Medulla oblongata (tissue), 1 donor: ENCODE data around the gene TBC1D22A.

Experiments
- DNase-seq: peaks from one replicate; pipeline ENCODE4 v3.0.0-alpha.2; 2015; ENCODE audit errors: extremely low spot score

The TBC1D22A gene

DNA sequence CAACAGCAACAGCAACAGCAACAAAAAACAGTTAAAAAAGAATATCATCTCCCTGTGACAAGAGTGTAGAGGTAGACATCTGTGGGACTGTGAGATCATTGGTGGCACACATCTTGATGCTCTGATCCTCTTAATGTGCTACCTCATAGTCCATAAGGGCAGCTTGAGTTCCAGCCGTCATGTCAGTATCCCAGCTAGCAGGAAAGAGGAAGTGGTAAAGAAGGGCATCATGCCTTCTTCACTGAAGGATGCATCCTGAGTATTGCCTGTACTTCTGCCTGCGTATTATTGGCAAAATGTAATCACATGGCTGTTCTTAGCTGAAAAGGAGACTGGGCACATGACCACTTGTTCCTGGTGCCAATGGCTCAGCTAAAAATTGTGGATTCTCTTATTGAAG, 314.3 kb downstream of the TBC1D22A start:
- no peak for DNase-seq

DNA sequence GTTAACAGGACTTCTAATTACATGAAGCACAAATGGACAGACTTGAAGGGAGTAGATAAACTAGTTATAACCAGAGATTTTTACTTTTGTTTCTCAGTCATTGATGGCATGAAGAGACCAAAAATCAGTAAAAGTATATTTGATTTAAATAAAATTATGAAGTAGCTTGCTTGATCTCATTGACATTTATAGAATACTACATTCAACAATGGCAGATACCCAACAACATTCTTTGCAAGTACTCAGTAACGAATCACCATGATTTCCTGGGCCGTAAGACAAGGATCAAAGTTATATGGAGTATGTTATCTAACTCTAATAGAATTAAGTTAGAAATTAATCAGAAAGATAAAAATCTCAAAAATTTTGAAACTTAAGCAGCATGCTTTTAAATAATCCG, 317.6 kb downstream of the TBC1D22A start:
- no peak for DNase-seq

DNA sequence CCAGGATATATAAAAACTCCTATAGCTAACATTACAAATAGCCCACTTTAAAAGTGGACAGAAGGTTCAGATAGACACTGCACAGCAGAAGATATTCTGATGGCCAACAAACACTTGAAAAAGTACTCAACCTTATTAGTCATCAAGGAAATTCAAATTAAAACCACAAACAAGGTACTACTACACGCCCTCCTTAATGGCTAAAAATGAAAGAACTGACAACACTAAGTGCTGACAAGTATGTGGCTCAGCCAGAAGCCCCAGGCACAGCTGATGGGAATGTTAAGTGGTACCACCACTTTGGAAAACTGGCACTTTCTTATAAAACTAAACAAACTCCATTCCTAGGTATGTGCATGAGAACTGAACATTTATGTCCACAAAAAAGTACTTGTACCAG, 320.1 kb downstream of the TBC1D22A start:
- no peak for DNase-seq

DNA sequence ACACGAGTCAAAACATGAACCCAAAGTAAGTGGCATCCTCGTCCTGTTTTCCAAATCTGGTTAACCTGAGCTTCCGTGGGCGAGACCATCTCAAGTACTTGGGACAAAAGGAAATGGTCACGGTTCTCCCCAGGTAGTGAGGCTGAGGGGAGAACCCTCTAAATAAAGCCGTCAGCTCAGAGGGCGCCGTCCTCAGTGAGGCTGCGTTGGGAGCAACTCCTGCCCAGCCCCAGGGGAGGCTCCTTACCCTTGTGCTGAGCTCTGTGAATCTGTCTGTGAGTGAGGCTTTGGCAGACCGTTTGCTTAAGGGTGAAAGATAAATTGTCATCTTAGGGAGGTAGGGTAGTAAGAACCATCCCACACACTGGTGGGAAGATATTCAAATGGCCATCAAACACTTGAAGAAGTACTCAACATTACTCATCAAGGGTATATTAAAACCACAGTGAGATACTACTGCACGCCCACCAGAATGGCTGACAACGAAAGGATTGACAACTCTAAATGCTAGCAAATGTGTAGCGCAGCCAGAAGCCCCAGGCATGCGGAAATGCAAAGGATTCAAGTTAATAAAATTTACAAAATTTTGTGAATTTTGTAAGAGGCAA, 321.0 kb downstream of the TBC1D22A start:
- no peak for DNase-seq

DNA sequence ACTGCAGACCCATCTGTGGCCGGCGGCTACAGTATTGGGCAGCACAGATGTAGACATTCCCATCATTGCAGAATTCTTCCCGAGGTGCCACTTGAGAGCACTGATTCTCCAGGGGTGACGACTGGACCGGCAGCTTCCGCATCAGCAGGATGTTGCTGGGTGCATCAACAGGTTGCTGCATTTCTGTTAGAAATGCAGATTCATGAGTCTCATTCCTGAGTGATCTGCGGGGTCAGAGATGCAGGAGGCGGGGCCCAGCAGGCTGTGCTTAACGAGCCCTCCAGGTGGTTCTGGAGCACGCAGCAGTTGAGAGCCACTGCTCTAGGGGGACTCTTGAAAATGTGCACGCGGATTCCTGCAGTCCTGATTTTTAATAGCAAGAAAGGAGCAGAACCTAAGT, 321.8 kb downstream of the TBC1D22A start:
- DNase-seq, result no peak

DNA sequence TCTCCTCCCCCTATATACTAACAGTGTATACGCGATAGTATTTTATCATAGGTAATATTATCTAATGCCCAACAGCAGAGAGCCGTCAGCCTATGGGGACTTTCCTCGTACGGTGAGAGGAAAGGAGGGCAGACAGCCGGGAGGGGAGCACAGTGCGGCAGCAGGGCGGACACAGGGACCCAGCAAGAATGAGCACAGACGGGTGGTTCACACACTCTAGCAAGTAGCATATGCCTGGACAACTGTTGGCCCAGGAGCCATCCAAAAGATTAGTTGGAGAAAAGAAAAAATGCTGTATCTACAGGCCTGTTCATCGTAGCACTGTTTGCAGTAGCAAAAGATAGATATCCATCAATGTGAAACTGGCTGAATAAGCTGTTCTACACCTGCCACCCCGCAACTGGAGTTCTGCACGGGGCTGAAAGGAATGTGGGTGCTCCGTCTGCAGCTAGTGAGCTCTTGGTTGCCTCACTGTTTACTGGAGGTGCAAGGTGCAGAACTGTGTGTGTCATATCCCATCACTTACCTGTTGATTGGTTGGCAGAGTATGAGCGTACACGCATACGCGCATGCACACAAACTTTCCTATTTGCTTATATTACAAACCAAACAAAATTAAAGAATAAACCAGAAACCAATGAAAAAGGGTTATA, 324.3 kb downstream of the TBC1D22A start:
- no peak for DNase-seq

DNA sequence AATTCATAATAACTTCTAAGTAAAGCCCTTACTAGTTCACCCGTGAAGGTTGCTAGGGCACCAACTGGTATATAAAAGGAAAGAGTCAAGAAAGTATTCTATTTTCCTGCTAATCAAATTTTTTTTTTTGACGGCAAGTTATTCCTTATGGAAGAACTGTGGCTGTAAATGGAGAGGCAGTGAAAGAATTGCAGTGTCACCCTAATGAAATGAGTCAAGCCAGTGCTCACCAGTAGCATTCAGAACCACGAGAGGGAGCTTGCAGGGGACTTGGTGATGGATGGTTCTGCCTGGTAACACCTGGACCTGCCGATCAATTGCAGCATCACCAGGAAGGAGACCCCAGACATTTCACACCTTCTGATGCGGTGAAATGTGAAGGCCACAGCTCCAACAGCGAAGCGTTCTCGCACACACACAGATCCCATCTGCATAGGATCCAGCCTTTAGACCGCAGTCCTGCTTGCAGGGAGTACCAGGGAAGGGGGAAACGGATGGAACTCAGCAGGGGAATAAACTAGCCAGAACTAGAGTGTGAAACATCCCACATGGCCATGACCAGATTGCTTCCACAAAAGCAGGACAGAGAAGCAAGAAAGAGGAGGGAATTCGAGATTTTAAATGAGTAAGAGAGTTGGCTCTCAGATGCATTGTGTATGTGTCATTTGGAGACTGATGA, 326.2 kb downstream of the TBC1D22A start:
- DNase-seq, result no peak

DNA sequence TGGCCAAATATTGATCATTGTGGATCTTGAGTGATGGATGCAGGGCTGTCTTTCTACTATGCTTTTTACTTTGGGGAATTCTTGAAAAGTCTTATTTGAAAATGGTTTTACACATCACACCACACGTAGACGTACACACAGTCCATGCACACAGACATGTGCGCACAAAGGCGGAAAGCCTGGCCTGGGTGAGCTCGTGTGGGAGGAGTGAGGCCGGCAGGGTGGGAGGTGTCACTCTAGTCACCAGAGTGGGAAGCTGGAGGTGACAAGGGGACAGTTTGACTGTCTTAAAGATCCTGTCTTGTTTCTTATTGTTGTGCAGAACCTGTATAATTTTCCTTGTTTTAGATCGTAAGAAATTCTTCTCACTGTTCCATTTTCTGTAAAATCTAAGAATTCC, 326.9 kb downstream of the TBC1D22A start:
- DNase-seq, result no peak

DNA sequence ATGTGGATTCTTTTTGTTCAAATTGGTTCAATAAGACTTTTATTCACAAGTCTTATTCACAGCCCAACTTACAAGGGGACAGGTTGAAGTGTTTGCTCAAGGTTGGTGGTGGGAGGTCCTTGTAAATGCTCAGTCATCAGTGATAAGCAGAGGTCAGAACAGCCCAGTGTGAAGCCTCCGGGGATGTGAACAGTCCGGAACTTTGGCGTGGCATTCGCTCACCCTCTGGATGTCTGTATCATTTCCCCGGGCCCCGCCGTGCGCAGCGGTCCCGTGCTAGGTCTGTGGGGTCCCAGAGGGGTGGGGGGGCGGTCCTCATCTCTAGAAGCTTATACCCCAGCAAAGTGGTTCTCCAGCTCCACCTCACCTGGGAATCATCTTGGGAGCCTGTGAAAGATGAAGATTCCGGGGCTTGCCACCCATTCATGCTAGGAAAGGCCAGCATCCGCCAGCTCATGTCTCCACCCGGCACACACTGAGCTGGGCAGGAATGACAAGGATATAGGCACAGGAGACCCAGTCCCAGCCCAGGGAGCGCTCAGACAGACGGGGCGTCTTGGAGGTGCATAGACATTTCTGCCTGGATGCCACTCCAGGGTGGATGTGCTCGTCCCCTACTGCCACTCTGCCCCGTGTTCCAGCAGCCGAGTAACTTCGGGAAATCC, 327.5 kb downstream of the TBC1D22A start:
- DNase-seq, result no peak

DNA sequence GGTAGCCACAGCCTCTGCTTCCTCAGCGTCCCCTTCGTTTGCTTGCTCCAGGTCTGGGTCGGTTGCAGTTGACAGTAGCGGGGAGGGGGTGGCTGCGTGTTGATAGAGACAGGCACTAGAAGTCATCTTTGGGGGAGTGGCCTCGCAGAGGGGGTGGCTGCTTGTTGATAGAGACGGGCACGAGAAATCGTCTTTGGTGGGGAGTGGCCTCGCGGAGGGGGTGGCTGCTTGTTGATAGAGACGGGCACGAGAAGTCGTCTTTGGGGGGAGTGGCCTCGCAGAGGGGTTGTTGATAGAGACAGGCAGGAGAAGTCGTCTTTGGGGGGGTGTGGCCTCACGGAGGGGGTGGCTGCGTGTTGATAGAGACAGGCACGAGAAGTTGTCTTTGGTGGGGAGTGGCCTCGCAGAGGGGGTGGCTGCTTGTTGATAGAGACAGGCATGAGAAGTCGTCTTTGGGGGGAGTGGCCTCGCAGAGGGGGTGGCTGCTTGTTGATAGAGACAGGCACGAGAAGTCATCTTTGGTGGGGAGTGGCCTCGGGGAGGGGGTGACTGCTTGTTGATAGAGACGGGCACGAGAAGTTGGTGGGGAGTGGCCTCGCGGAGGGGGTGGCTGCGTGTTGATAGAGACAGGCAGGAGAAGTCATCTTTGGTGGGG, 328.3 kb downstream of the TBC1D22A start:
- no peak for DNase-seq

DNA sequence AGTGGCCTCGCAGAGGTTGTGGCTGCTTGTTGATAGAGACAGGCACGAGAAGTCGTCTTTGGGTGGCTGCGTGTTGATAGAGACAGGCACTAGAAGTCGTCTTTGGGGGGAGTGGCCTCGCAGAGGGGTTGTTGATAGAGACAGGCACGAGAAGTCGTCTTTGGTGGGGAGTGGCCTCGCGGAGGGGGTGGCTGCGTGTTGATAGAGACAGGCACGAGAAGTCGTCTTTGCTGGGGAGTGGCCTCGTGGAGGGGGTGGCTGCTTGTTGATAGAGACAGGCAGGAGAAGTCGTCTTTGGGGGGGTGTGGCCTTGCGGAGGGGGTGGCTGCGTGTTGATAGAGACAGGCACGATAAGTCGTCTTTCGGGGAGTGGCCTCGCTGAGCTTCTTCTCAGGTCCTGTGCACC, 328.8 kb downstream of the TBC1D22A start:
- no peak for DNase-seq

DNA sequence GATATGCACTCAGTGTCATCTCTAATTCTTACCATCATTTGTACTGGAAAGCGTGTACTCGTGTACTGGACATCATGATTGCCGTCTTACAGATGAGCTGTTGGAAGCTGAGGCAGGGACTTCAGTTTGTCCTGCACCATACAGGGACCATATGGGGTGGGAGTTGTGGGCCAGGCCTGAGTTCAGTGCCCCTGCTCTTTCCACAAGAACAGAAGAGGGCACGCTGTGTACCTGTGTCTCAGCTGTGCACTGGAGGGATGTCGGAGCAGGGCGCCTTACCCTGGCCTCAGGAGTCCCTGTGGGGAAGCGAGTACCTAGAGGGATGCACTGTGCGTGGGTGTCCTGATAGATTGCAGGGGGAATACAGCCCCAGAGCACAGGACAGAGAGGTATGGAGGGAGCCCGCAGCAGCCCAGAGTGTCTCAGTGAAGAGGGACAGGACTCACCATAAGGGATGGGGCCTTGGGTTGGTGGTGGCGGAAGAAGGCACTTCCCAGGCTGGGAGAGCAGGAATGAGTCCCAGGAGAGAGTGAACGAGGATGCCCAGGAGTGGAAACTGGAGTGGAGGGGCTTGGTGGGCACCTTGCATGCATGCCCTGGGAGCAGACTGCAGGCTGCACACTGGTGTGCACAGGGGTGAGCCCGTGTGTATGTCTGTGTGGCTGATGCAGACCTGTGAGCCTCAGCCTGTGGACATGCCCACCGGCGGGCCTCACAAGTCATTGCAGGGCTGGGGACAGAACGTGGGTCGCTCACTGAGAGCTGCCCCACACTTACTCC, 329.7 kb downstream of the TBC1D22A start:
- no peak for DNase-seq

DNA sequence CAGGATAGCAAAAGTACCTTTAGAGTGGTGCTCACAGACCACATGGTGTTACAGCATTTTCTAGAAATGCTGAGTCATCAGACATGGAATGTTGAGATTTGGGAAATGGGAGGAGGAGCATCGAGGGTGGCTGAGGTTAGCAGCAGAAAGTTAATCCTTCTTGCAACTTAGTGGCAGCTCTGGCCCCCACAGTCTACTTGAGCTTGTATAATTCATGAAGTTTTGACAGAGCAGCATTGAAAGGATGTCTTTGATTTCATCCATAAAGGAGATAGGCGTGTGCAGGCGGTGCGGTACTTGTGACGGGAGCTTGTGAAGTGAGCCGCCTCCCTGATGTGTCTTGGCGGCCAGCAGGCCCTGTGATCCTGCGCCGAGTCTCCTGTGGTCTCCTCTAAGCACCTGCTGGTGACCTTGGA, 330.5 kb downstream of the TBC1D22A start:
- no peak for DNase-seq

DNA sequence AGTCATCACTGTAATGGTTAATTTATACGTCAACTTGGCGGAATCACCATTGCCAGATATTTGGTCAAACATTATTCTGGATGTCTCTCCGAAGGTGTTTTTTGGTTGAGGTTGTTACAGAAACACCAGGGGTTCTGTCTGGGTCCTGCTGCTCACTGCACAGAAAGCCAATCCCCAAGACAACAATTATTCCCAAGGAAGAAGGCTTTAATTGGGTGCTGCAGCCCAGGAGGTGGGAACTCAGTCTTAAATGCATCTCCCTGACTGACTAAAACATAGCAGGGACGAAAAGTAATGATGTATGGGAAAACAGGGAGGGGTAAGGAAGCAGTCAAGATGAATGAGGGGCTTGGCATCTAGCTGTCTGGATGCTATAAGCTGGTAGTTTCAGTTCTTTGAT, 331.3 kb downstream of the TBC1D22A start:
- no peak for DNase-seq

DNA sequence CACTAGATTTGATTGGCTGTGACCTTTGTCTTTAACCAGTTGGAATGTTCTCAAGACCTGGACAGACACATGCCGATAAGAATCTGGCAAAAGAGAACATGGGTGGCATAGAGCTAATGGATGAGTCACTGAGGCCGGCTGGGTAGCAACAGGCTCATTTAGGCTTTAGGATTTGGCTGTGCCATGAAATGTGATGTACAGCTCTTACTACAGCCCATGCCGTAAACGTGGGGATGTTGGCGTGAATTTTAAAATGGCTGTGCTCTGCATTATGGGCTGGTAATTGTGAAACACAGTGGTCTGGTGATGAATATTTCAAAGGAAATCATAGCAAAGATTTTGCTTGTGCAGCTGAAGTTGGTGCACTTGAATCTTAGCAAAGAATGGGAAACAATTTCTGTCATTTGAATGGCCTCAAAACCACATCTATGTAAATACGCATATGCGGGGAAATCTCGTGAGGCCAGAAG, 332.4 kb downstream of the TBC1D22A start:
- DNase-seq, result no peak

DNA sequence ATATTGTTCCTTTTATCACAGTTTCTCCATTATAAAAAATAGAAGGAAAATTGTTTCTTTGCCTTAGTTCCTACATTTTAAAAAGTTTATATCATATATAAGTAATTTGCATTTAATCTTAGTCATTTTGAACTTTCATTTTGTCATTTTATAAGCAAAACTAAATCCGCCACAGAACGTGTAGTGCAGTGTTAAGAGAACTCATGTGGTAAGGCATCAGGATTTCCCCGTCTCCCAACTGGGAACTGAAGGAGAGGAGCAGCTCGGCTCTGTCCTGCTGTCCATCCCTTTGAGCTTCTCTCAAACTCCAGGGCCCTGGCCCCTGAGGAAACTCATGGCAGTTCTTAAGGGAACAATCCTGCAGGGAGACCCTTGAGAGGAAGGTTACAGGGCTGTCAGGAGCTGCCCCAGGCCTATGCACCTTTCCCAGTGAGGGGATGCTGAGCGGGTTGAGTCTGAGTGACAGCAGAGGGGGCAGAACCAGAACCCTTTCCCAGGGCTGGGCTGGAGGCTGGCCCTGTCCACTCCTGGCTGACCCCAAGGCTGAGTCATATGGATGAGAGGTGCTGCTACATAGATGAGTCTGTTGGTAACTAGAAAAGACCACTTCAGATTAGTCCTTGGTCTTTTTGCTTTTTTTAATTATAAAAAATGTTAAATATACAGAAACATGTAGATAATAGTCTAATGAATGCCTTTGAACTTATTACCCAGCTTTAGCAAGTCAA, 333.1 kb downstream of the TBC1D22A start:
- no peak for DNase-seq

DNA sequence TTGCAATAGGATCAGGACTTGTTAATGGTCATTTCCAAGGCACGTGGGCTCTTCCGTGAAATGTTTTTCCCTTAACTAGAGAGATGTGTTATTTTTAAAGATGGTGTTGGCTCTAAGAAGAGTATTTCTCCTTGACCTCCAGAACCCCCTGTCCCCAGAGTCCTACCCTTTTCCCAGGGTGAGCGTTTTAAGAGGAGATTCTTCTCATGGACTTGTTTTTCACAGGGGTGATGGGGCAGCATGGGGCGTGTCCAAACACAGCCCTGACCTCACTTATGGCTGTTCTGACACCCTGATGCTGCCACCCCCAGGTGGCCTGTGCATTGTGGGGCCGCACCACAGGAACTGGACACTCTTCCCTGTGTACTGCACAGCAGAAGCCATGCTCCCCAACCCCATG, 335.7 kb downstream of the TBC1D22A start:
- DNase-seq, result no peak

DNA sequence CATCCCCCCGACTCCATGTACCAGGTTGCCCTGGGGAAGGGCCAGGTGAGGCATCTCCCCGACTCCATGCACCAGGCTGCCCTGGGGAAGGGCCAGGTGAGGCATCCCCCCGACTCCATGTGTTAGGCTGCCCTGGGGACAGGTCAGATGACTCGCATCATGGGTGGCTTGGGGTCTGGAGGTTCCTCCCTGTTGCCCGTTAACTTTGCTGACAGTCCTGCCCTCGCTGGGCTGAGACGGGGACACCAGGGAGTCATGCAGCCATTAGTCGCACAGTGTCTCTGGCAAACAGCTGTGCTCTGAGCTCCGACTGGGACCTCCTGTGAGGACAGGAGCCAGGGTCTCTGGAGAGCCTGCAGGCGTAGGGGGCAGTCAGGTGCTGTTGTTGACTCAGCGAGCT, 336.1 kb downstream of the TBC1D22A start:
- no peak for DNase-seq

DNA sequence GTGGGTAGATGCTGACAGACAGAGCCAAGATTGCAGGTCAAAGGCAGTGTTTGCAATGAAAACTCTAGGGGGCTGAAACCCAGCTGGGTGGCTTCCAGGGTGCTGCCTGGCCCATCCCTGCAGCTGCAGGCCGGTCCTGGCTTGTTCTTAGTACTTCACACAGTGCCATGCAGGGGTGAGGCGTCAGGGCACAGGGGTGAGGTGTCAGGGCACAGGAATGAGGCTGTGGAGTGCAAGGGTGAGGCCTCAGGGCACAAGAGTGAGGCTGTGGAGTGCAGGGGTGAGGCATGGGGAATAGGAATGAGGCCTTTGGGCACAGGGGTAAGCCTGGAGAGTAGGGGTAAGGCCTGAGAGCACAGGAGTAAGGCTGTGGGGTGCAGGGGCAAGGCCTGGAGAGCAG, 337.6 kb downstream of the TBC1D22A start:
- DNase-seq, result no peak

DNA sequence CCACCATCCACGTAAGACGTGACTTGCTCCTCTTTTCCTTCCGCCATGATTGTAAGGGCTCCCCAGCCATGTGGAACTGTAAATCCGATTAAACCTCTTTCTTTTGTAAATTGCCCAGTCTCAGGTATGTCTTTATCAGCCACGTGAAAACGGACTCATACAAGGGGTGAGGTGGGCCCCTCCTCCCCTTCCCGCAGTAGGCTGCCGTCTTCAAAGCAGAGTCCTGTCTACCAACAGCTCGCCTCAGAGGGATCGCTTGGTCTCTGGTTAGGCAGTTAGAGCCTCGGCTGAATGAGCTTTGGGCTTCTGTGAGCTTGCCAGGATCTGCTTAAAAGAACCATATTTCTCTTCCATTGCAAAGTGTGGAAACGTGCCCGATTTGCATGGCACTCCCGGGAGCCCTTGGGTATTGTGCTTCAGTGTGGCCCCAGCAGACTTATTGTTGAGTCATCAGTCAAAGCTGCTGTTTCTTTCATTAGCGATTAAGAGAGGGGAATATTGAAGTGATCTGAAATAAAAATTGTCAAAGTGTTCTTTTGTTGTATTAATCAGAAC, 338.3 kb downstream of the TBC1D22A start:
- no peak for DNase-seq
